Liver (tissue), 3 donors: ENCODE data around the gene CHTF8.

Source experiments
- ATF3 ChIP-seq: IDR thresholded peaks from 2 replicates; pipeline ENCODE4 v1.6.1; 2016; ENCODE audit warnings: antibody characterized with exemption
- CTCF ChIP-seq: fragments of 150-350 bp; IDR thresholded peaks from 2 replicates; pipeline ENCODE4 v1.5.1; 2017; ENCODE audit warnings: improper control_type of control experiment, low read depth, low read length; ENCODE audit not compliant: missing input control
- EGR1 ChIP-seq, 2 donors: IDR thresholded peaks; 2 replicates each; pipeline ENCODE4 v1.6.1; 2016 to 2018; ENCODE audit warnings: antibody characterized with exemption in 2 of 2, low read depth in 2 of 2
- FOXA1 ChIP-seq: IDR thresholded peaks from 2 replicates; pipeline ENCODE4 v1.6.1; 2016; ENCODE audit warnings: antibody characterized with exemption
- FOXA2 ChIP-seq: IDR thresholded peaks from 2 replicates; pipeline ENCODE4 v1.6.1; 2016; ENCODE audit warnings: antibody characterized with exemption
- GABPA ChIP-seq, 2 donors: IDR thresholded peaks in 1 of 2; conservative IDR thresholded peaks in 1 of 2; 2 replicates each; pipeline ENCODE4 v1.6.1; 2016; ENCODE audit warnings: antibody characterized with exemption in 2 of 2, mild to moderate bottlenecking in 1 of 2, moderate library complexity in 1 of 2
- JUND ChIP-seq, 2 donors: IDR thresholded peaks; 2 replicates each; pipeline ENCODE4 v1.6.1; 2016; ENCODE audit warnings: antibody characterized with exemption in 2 of 2
- MAX ChIP-seq: IDR thresholded peaks from 2 replicates; pipeline ENCODE4 v1.6.1; 2016; ENCODE audit warnings: antibody characterized with exemption
- RAD21 ChIP-seq, 2 donors: IDR thresholded peaks; 2 replicates each; pipeline ENCODE4 v1.6.1; 2016; ENCODE audit warnings: antibody characterized with exemption in 2 of 2, mild to moderate bottlenecking in 2 of 2
- REST ChIP-seq: IDR thresholded peaks from 2 replicates; pipeline ENCODE4 v1.6.1; 2016; ENCODE audit warnings: antibody characterized with exemption, mild to moderate bottlenecking
- SP1 ChIP-seq: IDR thresholded peaks from 2 replicates; pipeline ENCODE4 v1.6.1; 2018; ENCODE audit warnings: antibody characterized with exemption, mild to moderate bottlenecking
- TAF1 ChIP-seq: conservative IDR thresholded peaks from 2 replicates; pipeline ENCODE4 v1.6.1; 2016; ENCODE audit warnings: antibody characterized with exemption, mild to moderate bottlenecking
- ZBTB33 ChIP-seq: IDR thresholded peaks from 2 replicates; pipeline ENCODE4 v1.6.1; 2016; ENCODE audit warnings: antibody characterized with exemption
- donor health status: healthy.
- donor health status: healthy.

- no peak for TF ChIP-seq CTCF
- no peak for TF ChIP-seq REST
- TF ChIP-seq SP1 = peak; percentile 20
- no peak for TF ChIP-seq GABPA (IDR thresholded peaks at IDR 0.05 in 1 of 2, conservative IDR thresholded peaks at IDR 0.05 in 1 of 2)
- no peak for TF ChIP-seq FOXA2
- TF ChIP-seq TAF1 = no peak
- peak in 1 of 2 donors; percentile 26 for TF ChIP-seq RAD21 (IDR thresholded peaks at IDR 0.05)
- no peak for TF ChIP-seq EGR1 (IDR thresholded peaks at IDR 0.05; ENCODE audit: low read depth in 2 of 2)
- TF ChIP-seq JUND (IDR thresholded peaks at IDR 0.05) = no peak
- no peak for TF ChIP-seq ATF3
- no peak for TF ChIP-seq MAX
- no peak for TF ChIP-seq FOXA1
- TF ChIP-seq ZBTB33 = no peak
Observed at GRCh38 chr16:69179328-69180010, 47.1 kb upstream of the CHTF8 start.
